Measurements from ENCODE around the gene ARHGAP24.
"Not testable (repeated sequence)": the region's sequence is repeated elsewhere in the genome, so short reads cannot be mapped to it uniquely, and the experiment has no call there.

ARHGAP24 gene

GRCh38 chr4:85853740-85854139 is 378.8 kb downstream of the ARHGAP24 start:
- not testable (repeated sequence) for H3K9ac ChIP-seq (ENCODE audit: low read depth in 1 of 2, low read length in 2 of 2); H3K9me3 ChIP-seq (ENCODE audit: control insufficient read depth in 2 of 2, low read length in 2 of 2); H3K27ac ChIP-seq (ENCODE audit: low read depth in 2 of 2, low read length in 2 of 2); H3K4me1 ChIP-seq (ENCODE audit: control insufficient read depth in 2 of 2, insufficient read depth in 2 of 2, low read length in 2 of 2); H3K36me3 ChIP-seq (ENCODE audit: control insufficient read depth in 2 of 2, insufficient read depth in 2 of 2, low read length in 2 of 2); H3K27me3 ChIP-seq (ENCODE audit: control insufficient read depth in 2 of 2, insufficient read depth in 2 of 2, low read length in 2 of 2); H3K4me3 ChIP-seq (ENCODE audit: low read length in 2 of 2)

GRCh38 chr4:85854546-85854945 is 379.6 kb downstream of the ARHGAP24 start:
- no peak overlapping the region for H3K27ac ChIP-seq (ENCODE audit: low read depth in 2 of 2, low read length in 2 of 2)
- H3K4me3 ChIP-seq (ENCODE audit: low read length in 2 of 2): no peak overlapping the region
- no peaks in the 10 kb centered on the region for H3K4me1 ChIP-seq (ENCODE audit: control insufficient read depth in 2 of 2, insufficient read depth in 2 of 2, low read length in 2 of 2)
- no peaks in the 10 kb centered on the region for H3K36me3 ChIP-seq (ENCODE audit: control insufficient read depth in 2 of 2, insufficient read depth in 2 of 2, low read length in 2 of 2)
- no peak overlapping the region for H3K9ac ChIP-seq (ENCODE audit: low read depth in 1 of 2, low read length in 2 of 2)
- no peaks in the 10 kb centered on the region for H3K9me3 ChIP-seq (ENCODE audit: control insufficient read depth in 2 of 2, low read length in 2 of 2)
- H3K27me3 ChIP-seq (ENCODE audit: control insufficient read depth in 2 of 2, insufficient read depth in 2 of 2, low read length in 2 of 2): no peaks in the 10 kb centered on the region

- H3K9ac ChIP-seq (ENCODE audit: low read depth in 1 of 2, low read length in 2 of 2): no peak overlapping the region
- H3K27ac ChIP-seq (ENCODE audit: low read depth in 2 of 2, low read length in 2 of 2): no peak overlapping the region
- H3K4me3 ChIP-seq (ENCODE audit: low read length in 2 of 2): no peak overlapping the region
- peaks cover 0 to 3% of the 10 kb centered on the region in 2 donors for H3K4me1 ChIP-seq (ENCODE audit: control insufficient read depth in 2 of 2, insufficient read depth in 2 of 2, low read length in 2 of 2)
- H3K9me3 ChIP-seq (ENCODE audit: control insufficient read depth in 2 of 2, low read length in 2 of 2): no peaks in the 10 kb centered on the region
- no peaks in the 10 kb centered on the region for H3K36me3 ChIP-seq (ENCODE audit: control insufficient read depth in 2 of 2, insufficient read depth in 2 of 2, low read length in 2 of 2)
- H3K27me3 ChIP-seq (ENCODE audit: control insufficient read depth in 2 of 2, insufficient read depth in 2 of 2, low read length in 2 of 2): no peaks in the 10 kb centered on the region
Measured at GRCh38 chr4:85860066-85860740, 385.3 kb downstream of the ARHGAP24 start.

GRCh38 chr4:85861064-85861765 is 386.3 kb downstream of the ARHGAP24 start:
- Histone ChIP-seq H3K9me3 (ENCODE audit: control insufficient read depth in 2 of 2, low read length in 2 of 2) (no peaks in the 10 kb centered on the region), H3K36me3 (ENCODE audit: control insufficient read depth in 2 of 2, insufficient read depth in 2 of 2, low read length in 2 of 2) (no peaks in the 10 kb centered on the region), H3K4me3 (ENCODE audit: low read length in 2 of 2) (no peak overlapping the region), H3K4me1 (ENCODE audit: control insufficient read depth in 2 of 2, insufficient read depth in 2 of 2, low read length in 2 of 2) (peaks cover 0 to 3% of the 10 kb centered on the region in 2 donors), H3K27ac (ENCODE audit: low read depth in 2 of 2, low read length in 2 of 2) (no peak overlapping the region), H3K9ac (ENCODE audit: low read depth in 1 of 2, low read length in 2 of 2) (no peak overlapping the region), H3K27me3 (ENCODE audit: control insufficient read depth in 2 of 2, insufficient read depth in 2 of 2, low read length in 2 of 2) (no peaks in the 10 kb centered on the region)

- Histone ChIP-seq H3K36me3 (ENCODE audit: control insufficient read depth in 2 of 2, insufficient read depth in 2 of 2, low read length in 2 of 2) (no peaks in the 10 kb centered on the region), H3K27ac (ENCODE audit: low read depth in 2 of 2, low read length in 2 of 2) (no peak overlapping the region), H3K4me1 (ENCODE audit: control insufficient read depth in 2 of 2, insufficient read depth in 2 of 2, low read length in 2 of 2) (peaks cover 0 to 3% of the 10 kb centered on the region in 2 donors), H3K9ac (ENCODE audit: low read depth in 1 of 2, low read length in 2 of 2) (no peak overlapping the region), H3K9me3 (ENCODE audit: control insufficient read depth in 2 of 2, low read length in 2 of 2) (no peaks in the 10 kb centered on the region), H3K27me3 (ENCODE audit: control insufficient read depth in 2 of 2, insufficient read depth in 2 of 2, low read length in 2 of 2) (no peaks in the 10 kb centered on the region), H3K4me3 (ENCODE audit: low read length in 2 of 2) (no peak overlapping the region)
Measured at GRCh38 chr4:85862896-85863295, 387.9 kb downstream of the ARHGAP24 start.

GRCh38 chr4:85864259-85865205 is 389.6 kb downstream of the ARHGAP24 start:
- Histone ChIP-seq H3K9ac (ENCODE audit: low read depth in 1 of 2, low read length in 2 of 2) (no peak overlapping the region), H3K4me1 (ENCODE audit: control insufficient read depth in 2 of 2, insufficient read depth in 2 of 2, low read length in 2 of 2) (peaks cover 0 to 3% of the 10 kb centered on the region in 2 donors), H3K36me3 (ENCODE audit: control insufficient read depth in 2 of 2, insufficient read depth in 2 of 2, low read length in 2 of 2) (no peaks in the 10 kb centered on the region), H3K9me3 (ENCODE audit: control insufficient read depth in 2 of 2, low read length in 2 of 2) (no peaks in the 10 kb centered on the region), H3K27me3 (ENCODE audit: control insufficient read depth in 2 of 2, insufficient read depth in 2 of 2, low read length in 2 of 2) (no peaks in the 10 kb centered on the region), H3K4me3 (ENCODE audit: low read length in 2 of 2) (no peak overlapping the region), H3K27ac (ENCODE audit: low read depth in 2 of 2, low read length in 2 of 2) (no peak overlapping the region)

- Histone ChIP-seq H3K27me3 (ENCODE audit: control insufficient read depth in 2 of 2, insufficient read depth in 2 of 2, low read length in 2 of 2) (no peaks in the 10 kb centered on the region), H3K9ac (ENCODE audit: low read depth in 1 of 2, low read length in 2 of 2) (no peak overlapping the region), H3K9me3 (ENCODE audit: control insufficient read depth in 2 of 2, low read length in 2 of 2) (no peaks in the 10 kb centered on the region), H3K36me3 (ENCODE audit: control insufficient read depth in 2 of 2, insufficient read depth in 2 of 2, low read length in 2 of 2) (no peaks in the 10 kb centered on the region), H3K4me1 (ENCODE audit: control insufficient read depth in 2 of 2, insufficient read depth in 2 of 2, low read length in 2 of 2) (peaks cover 0 to 3% of the 10 kb centered on the region in 2 donors), H3K27ac (ENCODE audit: low read depth in 2 of 2, low read length in 2 of 2) (no peak overlapping the region), H3K4me3 (ENCODE audit: low read length in 2 of 2) (no peak overlapping the region)
Measured at GRCh38 chr4:85865256-85865655, 390.3 kb downstream of the ARHGAP24 start.

GRCh38 chr4:85866508-85866907 is 391.6 kb downstream of the ARHGAP24 start:
- no peaks in the 10 kb centered on the region for H3K4me1 ChIP-seq (ENCODE audit: control insufficient read depth in 2 of 2, insufficient read depth in 2 of 2, low read length in 2 of 2)

GRCh38 chr4:85867271-85867670 is 392.3 kb downstream of the ARHGAP24 start:
- Histone ChIP-seq H3K4me3 (ENCODE audit: low read length in 2 of 2) (no peak overlapping the region), H3K27ac (ENCODE audit: low read depth in 2 of 2, low read length in 2 of 2) (no peak overlapping the region), H3K9me3 (ENCODE audit: control insufficient read depth in 2 of 2, low read length in 2 of 2) (no peaks in the 10 kb centered on the region)

More at GRCh38 chr4:85866508-85866907, 391.6 kb downstream of the ARHGAP24 start:
- Histone ChIP-seq H3K27me3 (ENCODE audit: control insufficient read depth in 2 of 2, insufficient read depth in 2 of 2, low read length in 2 of 2) (no peaks in the 10 kb centered on the region), H3K27ac (ENCODE audit: low read depth in 2 of 2, low read length in 2 of 2) (no peak overlapping the region), H3K9ac (ENCODE audit: low read depth in 1 of 2, low read length in 2 of 2) (no peak overlapping the region), H3K4me3 (ENCODE audit: low read length in 2 of 2) (no peak overlapping the region), H3K9me3 (ENCODE audit: control insufficient read depth in 2 of 2, low read length in 2 of 2) (no peaks in the 10 kb centered on the region), H3K36me3 (ENCODE audit: control insufficient read depth in 2 of 2, insufficient read depth in 2 of 2, low read length in 2 of 2) (no peaks in the 10 kb centered on the region)

GRCh38 chr4:85869181-85869580 is 394.2 kb downstream of the ARHGAP24 start:
- H3K4me3 ChIP-seq (ENCODE audit: low read length in 2 of 2): no peak overlapping the region
- no peak overlapping the region for H3K27ac ChIP-seq (ENCODE audit: low read depth in 2 of 2, low read length in 2 of 2)
- no peak overlapping the region for H3K9ac ChIP-seq (ENCODE audit: low read depth in 1 of 2, low read length in 2 of 2)
- H3K27me3 ChIP-seq (ENCODE audit: control insufficient read depth in 2 of 2, insufficient read depth in 2 of 2, low read length in 2 of 2): no peaks in the 10 kb centered on the region
- no peaks in the 10 kb centered on the region for H3K4me1 ChIP-seq (ENCODE audit: control insufficient read depth in 2 of 2, insufficient read depth in 2 of 2, low read length in 2 of 2)
- H3K36me3 ChIP-seq (ENCODE audit: control insufficient read depth in 2 of 2, insufficient read depth in 2 of 2, low read length in 2 of 2): no peaks in the 10 kb centered on the region
- no peaks in the 10 kb centered on the region for H3K9me3 ChIP-seq (ENCODE audit: control insufficient read depth in 2 of 2, low read length in 2 of 2)

More at GRCh38 chr4:85867271-85867670, 392.3 kb downstream of the ARHGAP24 start:
- no peaks in the 10 kb centered on the region for H3K27me3 ChIP-seq (ENCODE audit: control insufficient read depth in 2 of 2, insufficient read depth in 2 of 2, low read length in 2 of 2)
- H3K4me1 ChIP-seq (ENCODE audit: control insufficient read depth in 2 of 2, insufficient read depth in 2 of 2, low read length in 2 of 2): no peaks in the 10 kb centered on the region
- H3K36me3 ChIP-seq (ENCODE audit: control insufficient read depth in 2 of 2, insufficient read depth in 2 of 2, low read length in 2 of 2): no peaks in the 10 kb centered on the region
- H3K9ac ChIP-seq (ENCODE audit: low read depth in 1 of 2, low read length in 2 of 2): no peak overlapping the region

Data from mucosa of rectum (tissue), 2 donors.